PC-3 (cell line): ENCODE measurements around the gene CCNC. TPM values are rescaled to one million over a fixed set of nuclear protein-coding genes. Genes with fewer than 3 reads are reported as not detected.

Source experiments
- ATAC-seq: fragments of 200-7000 bp; cut with Tn5 transposase; 2 replicates; pipeline ENCODE4 v1.9.1; 2020; ENCODE audit warnings: mild to moderate bottlenecking, moderate library complexity
- BruUV-seq: library from RNA; stranded (reverse); fragments of 400-500 nt; replicated peaks from 2 replicates; lab custom pipeline; 2021; lab: Mats Ljungman, UMichigan
- CTCF ChIA-PET: fragments of 300-600 bp; sonication (Branson Sonifier 250); formaldehyde crosslinking; loops from one replicate; lab custom pipeline; 2022; ENCODE audit warnings: antibody characterized with exemption; lab: Charles Lee
- POLR2A ChIA-PET: fragments of 300-600 bp; sonication (Branson Sonifier 250); formaldehyde crosslinking; loops from one replicate; lab custom pipeline; 2022; ENCODE audit warnings: antibody characterized with exemption; ENCODE audit not compliant: unreplicated experiment; lab: Charles Lee
- DNase-seq: peaks from one replicate; pipeline ENCODE4 v3.0.0-alpha.2; 2015
- H2AFZ ChIP-seq: fragments of 300-600 bp; sonication (generic); 2 replicates; pipeline ENCODE4 v1.6.0; 2016; ENCODE audit warnings: antibody characterized with exemption, low read length
- H3F3A ChIP-seq: fragments of 300-600 bp; sonication (generic); one replicate; pipeline ENCODE4 v1.6.0; 2017; ENCODE audit warnings: antibody characterized with exemption, low read length, control low read depth, mild to moderate bottlenecking; ENCODE audit not compliant: unreplicated experiment
- H3K27ac ChIP-seq: fragments of 300-600 bp; sonication (generic); 2 replicates; pipeline ENCODE4 v1.5.1; 2016; ENCODE audit warnings: mild to moderate bottlenecking, low read length
- H3K27me3 ChIP-seq: fragments of 300-600 bp; sonication (generic); 2 replicates; pipeline ENCODE4 v1.6.1; 2016; ENCODE audit warnings: low read length, mixed read lengths
- H3K36me3 ChIP-seq: fragments of 300-600 bp; sonication (generic); 2 replicates; pipeline ENCODE4 v1.6.1; 2016; ENCODE audit warnings: low read depth, mixed run types, low read length, mixed read lengths
- H3K4me1 ChIP-seq: fragments of 300-600 bp; sonication (generic); 2 replicates; pipeline ENCODE4 v1.5.1; 2016; ENCODE audit warnings: low read length; ENCODE audit not compliant: insufficient read depth
- H3K4me2 ChIP-seq: fragments of 300-600 bp; sonication (generic); 2 replicates; pipeline ENCODE4 v1.6.0; 2016; ENCODE audit warnings: low read length
- H3K4me3 ChIP-seq: fragments of 300-600 bp; sonication (generic); 2 replicates; pipeline ENCODE4 v1.5.1; 2016; ENCODE audit warnings: mild to moderate bottlenecking, low read length, mixed read lengths
- H3K79me2 ChIP-seq: fragments of 300-600 bp; sonication (generic); 2 replicates; pipeline ENCODE4 v1.6.1; 2017; ENCODE audit warnings: low read length, mixed read lengths
- H3K9ac ChIP-seq: fragments of 300-600 bp; sonication (generic); 2 replicates; pipeline ENCODE4 v1.6.0; 2016; ENCODE audit warnings: mild to moderate bottlenecking, low read length
- H3K9me2 ChIP-seq: fragments of 300-600 bp; sonication (generic); replicated peaks from 2 replicates; pipeline ENCODE4 v1.6.1; 2016; ENCODE audit warnings: mixed run types, low read length, mixed read lengths
- H3K9me3 ChIP-seq: fragments of 300-600 bp; sonication (generic); 2 replicates; pipeline ENCODE4 v1.6.1; 2016; ENCODE audit warnings: low read length, mixed read lengths
- H4K20me1 ChIP-seq: fragments of 300-600 bp; sonication (generic); 2 replicates; pipeline ENCODE4 v1.6.1; 2016; ENCODE audit warnings: low read length, mixed read lengths
- EZH2 ChIP-seq: fragments of 300-600 bp; sonication (generic); IDR thresholded peaks from one replicate; pipeline ENCODE4 v1.6.1; 2017; ENCODE audit warnings: antibody characterized with exemption, mild to moderate bottlenecking, low read length; ENCODE audit not compliant: unreplicated experiment
- EZH2phosphoT487 ChIP-seq: fragments of 300-600 bp; sonication (generic); IDR thresholded peaks from 2 replicates; pipeline ENCODE4 v1.6.1; 2018; ENCODE audit warnings: mild to moderate bottlenecking, antibody characterized with exemption, low read length, borderline replicate concordance
- intact Hi-C: fragments of 100-400 bp; cut with micrococcal nuclease; formaldehyde crosslinking; loops from 2 replicates; pipeline ENCODE4 v1.9.0; 2023
- total RNA-seq: library from RNA; depleted of rRNA; stranded (reverse); fragments of >200 nt; gene quantifications from 2 replicates; pipeline ENCODE4 v1.2.3, GENCODE V29; 2014
- TF ChIP-seq, protein P1 (sequence below): fragments of 300-600 bp; sonication (generic); conservative IDR thresholded peaks from 2 replicates; pipeline ENCODE4 v1.5.1; 2017; ENCODE audit warnings: antibody characterized with exemption, low read depth, mild to moderate bottlenecking, low read length

Gene CCNC
- total RNA-seq, 1 experiment from 2014 or later = 69.3 TPM

- POLR2A ChIA-PET = no interaction called here
- Histone ChIP-seq H3K9me2 (no peaks in the 10 kb centered on the region), H3K4me1 (no peaks in the 10 kb centered on the region), H4K20me1 (no peaks in the 10 kb centered on the region), H3K27ac (no peak overlapping the region), H3K4me3 (no peak overlapping the region), H3K4me2 (no peak overlapping the region), H3K9ac (no peak overlapping the region), H3K27me3 (peaks cover 45% of the 10 kb centered on the region), H3K79me2 (no peaks in the 10 kb centered on the region), H3K36me3 (no peaks in the 10 kb centered on the region), H2AFZ (no peak overlapping the region), H3K9me3 (no peaks in the 10 kb centered on the region), H3F3A (no peaks in the 10 kb centered on the region)
- intact Hi-C loops = no loop called here
- no TSS peak for BruUV-seq
- no peak for TF ChIP-seq EZH2
- ATAC-seq (no peak), DNase-seq (no peak)
- CTCF ChIA-PET = no interaction called here
These were observed 46.1 kb upstream of the CCNC start for GRCh38 chr6:99614430-99615186.

- H3K27me3 ChIP-seq = peaks cover 38% of the 10 kb centered on the region
- intact Hi-C loops = no loop called here
These were observed 45.4 kb upstream of the CCNC start for GRCh38 chr6:99613705-99614429.

GRCh38 chr6:99613409-99613704 lies 44.9 kb upstream of the CCNC start:
- Histone ChIP-seq H3K4me1 (no peaks in the 10 kb centered on the region), H3K4me2 (no peak overlapping the region), H3K9ac (no peak overlapping the region), H3K27ac (no peak overlapping the region), H3F3A (no peaks in the 10 kb centered on the region), H3K4me3 (no peak overlapping the region), H3K9me3 (no peaks in the 10 kb centered on the region), H2AFZ (no peak overlapping the region), H3K27me3 (peaks cover 35% of the 10 kb centered on the region), H4K20me1 (no peaks in the 10 kb centered on the region), H3K36me3 (no peaks in the 10 kb centered on the region), H3K9me2 (no peaks in the 10 kb centered on the region), H3K79me2 (no peaks in the 10 kb centered on the region)
- no peak for ATAC-seq
- no peak for DNase-seq
- POLR2A ChIA-PET = no interaction called here
- BruUV-seq = no TSS peak
- TF ChIP-seq, protein P1, sequence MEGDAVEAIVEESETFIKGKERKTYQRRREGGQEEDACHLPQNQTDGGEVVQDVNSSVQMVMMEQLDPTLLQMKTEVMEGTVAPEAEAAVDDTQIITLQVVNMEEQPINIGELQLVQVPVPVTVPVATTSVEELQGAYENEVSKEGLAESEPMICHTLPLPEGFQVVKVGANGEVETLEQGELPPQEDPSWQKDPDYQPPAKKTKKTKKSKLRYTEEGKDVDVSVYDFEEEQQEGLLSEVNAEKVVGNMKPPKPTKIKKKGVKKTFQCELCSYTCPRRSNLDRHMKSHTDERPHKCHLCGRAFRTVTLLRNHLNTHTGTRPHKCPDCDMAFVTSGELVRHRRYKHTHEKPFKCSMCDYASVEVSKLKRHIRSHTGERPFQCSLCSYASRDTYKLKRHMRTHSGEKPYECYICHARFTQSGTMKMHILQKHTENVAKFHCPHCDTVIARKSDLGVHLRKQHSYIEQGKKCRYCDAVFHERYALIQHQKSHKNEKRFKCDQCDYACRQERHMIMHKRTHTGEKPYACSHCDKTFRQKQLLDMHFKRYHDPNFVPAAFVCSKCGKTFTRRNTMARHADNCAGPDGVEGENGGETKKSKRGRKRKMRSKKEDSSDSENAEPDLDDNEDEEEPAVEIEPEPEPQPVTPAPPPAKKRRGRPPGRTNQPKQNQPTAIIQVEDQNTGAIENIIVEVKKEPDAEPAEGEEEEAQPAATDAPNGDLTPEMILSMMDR = no peak
- TF ChIP-seq EZH2 (no peak), EZH2phosphoT487 (no peak)
- intact Hi-C loops = no loop called here
- CTCF ChIA-PET = no interaction called here

More at GRCh38 chr6:99613705-99614429, 45.4 kb upstream of the CCNC start:
- H3K4me2 ChIP-seq = no peak overlapping the region
- no peaks in the 10 kb centered on the region for H4K20me1 ChIP-seq
- no peaks in the 10 kb centered on the region for H3K4me1 ChIP-seq
- H3K79me2 ChIP-seq = no peaks in the 10 kb centered on the region
- no peaks in the 10 kb centered on the region for H3K9me2 ChIP-seq
- no TSS peak for BruUV-seq
- H3K27ac ChIP-seq = no peak overlapping the region
- no peak overlapping the region for H3K4me3 ChIP-seq
- H3K9me3 ChIP-seq = no peaks in the 10 kb centered on the region
- TF ChIP-seq EZH2phosphoT487 (no peak), EZH2 (no peak)
- TF ChIP-seq, protein P1 = no peak
- H2AFZ ChIP-seq = no peak overlapping the region
- ChIA-PET POLR2A (no interaction called here), CTCF (no interaction called here)
- H3K36me3 ChIP-seq = no peaks in the 10 kb centered on the region
- H3F3A ChIP-seq = no peaks in the 10 kb centered on the region
- DNase-seq (no peak), ATAC-seq (no peak)
- no peak overlapping the region for H3K9ac ChIP-seq
